Suprapubic skin (tissue), 4 donors: ENCODE results near the gene PRKACA. TPM values are rescaled to one million over a fixed set of nuclear protein-coding genes. Genes with fewer than 3 reads are reported as not detected.

Experiments
- DNase-seq, 2 donors: peaks; one replicate each; pipeline ENCODE4 v3.0.0-alpha.2; 2019; ENCODE audit warnings: low spot score in 2 of 2
- H3K27ac ChIP-seq: fragments of 200-600 bp; sonication (generic); one replicate; pipeline ENCODE4 v1.5.1; 2019
- H3K27me3 ChIP-seq: fragments of 200-600 bp; sonication (generic); one replicate; pipeline ENCODE4 v1.5.1; 2019
- H3K36me3 ChIP-seq: fragments of 200-600 bp; sonication (generic); one replicate; pipeline ENCODE4 v1.5.1; 2019
- H3K4me1 ChIP-seq: fragments of 200-600 bp; sonication (generic); one replicate; pipeline ENCODE4 v1.5.1; 2019
- H3K4me3 ChIP-seq: fragments of 200-600 bp; sonication (generic); one replicate; pipeline ENCODE4 v1.5.1; 2019; ENCODE audit warnings: mild to moderate bottlenecking
- H3K9me3 ChIP-seq: fragments of 200-600 bp; sonication (generic); one replicate; pipeline ENCODE4 v1.5.1; 2019
- EP300 ChIP-seq: sonication (generic); formaldehyde crosslinking; IDR thresholded peaks from one replicate; pipeline ENCODE4 v1.6.1; 2017; ENCODE audit warnings: antibody characterized with exemption
- POLR2A ChIP-seq, 2 donors: fragments of 450-650 bp; IDR thresholded peaks; one replicate each; pipeline ENCODE4 v1.6.1; 2017; ENCODE audit warnings: antibody characterized with exemption in 2 of 2, mild to moderate bottlenecking in 2 of 2, moderate library complexity in 2 of 2
- POLR2AphosphoS5 ChIP-seq, 3 donors: sonication (generic); formaldehyde crosslinking; IDR thresholded peaks; one replicate each; pipeline ENCODE4 v1.6.1; 2017; ENCODE audit warnings: antibody characterized with exemption in 3 of 3
- WGBS: methylation state at CpG from one replicate; pipeline ENCODE4 v1.1.5; 2018; 5-methylcytosine and 5-hydroxymethylcytosine counted together
- total RNA-seq, 4 donors: library from RNA; depleted of rRNA; stranded (reverse); fragments of >200 nt; gene quantifications; one replicate each; pipeline ENCODE4 v1.1.0, GENCODE V29; 2016
- TF ChIP-seq, protein P1 (sequence below), 2 donors: fragments of 200-600 bp in 1 of 2; fragments of 450-650 bp in 1 of 2; sonication (generic) in 1 of 2; IDR thresholded peaks; one replicate each; pipeline ENCODE4 v1.5.1; 2016 to 2019; ENCODE audit warnings: antibody characterized with exemption in 2 of 2, mild to moderate bottlenecking in 1 of 2, moderate library complexity in 1 of 2

Gene PRKACA
- total RNA-seq, 4 donors from 2014 or later, result 22.1 to 42.6 (median 31.2) TPM

DNA sequence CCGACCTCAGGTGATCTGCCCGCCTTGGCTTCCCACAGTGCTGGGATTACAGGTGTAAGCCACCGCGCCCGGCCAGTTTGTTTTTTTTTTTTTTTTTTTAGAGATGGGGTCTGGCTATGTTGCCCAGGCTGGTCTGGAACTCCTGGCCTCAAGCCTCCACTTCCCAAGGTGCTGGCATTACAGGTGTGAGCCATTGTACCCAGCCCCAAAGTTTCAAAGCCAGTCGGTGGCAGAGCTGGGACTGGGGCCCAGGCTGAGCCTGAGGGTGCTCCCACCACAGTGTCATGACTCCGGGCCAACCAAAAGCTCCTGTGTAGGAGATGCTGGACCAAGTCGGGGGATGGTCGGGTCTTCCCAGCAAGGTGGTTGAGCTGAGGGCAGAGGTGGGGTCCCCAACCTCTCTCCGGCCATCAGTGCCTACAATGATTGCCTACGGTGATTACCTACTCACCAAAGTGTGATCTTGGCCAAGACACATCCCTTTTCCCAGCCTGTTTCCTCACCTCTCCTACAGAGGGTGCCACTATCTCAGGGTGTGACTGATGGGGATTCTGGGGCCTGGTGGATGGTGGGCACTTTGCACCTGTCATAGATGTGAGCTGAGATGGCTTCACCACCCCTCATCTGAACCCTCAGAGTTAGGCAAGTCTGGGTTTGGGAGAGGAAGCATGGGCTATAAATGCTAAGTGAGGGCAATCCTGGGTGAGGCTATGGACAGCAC is 21.1 kb downstream of the PRKACA start:
- H3K4me3 ChIP-seq, result no peak overlapping the region
- no peak overlapping the region for H3K27ac ChIP-seq
- H3K27me3 ChIP-seq, result no peaks in the 10 kb centered on the region
- peaks cover 10% of the 10 kb centered on the region for H3K4me1 ChIP-seq
- no peaks in the 10 kb centered on the region for H3K9me3 ChIP-seq
- TF ChIP-seq POLR2A (IDR thresholded peaks at IDR 0.05) (no peak), EP300 (no peak), POLR2AphosphoS5 (IDR thresholded peaks at IDR 0.05) (no peak)
- TF ChIP-seq, protein P1, sequence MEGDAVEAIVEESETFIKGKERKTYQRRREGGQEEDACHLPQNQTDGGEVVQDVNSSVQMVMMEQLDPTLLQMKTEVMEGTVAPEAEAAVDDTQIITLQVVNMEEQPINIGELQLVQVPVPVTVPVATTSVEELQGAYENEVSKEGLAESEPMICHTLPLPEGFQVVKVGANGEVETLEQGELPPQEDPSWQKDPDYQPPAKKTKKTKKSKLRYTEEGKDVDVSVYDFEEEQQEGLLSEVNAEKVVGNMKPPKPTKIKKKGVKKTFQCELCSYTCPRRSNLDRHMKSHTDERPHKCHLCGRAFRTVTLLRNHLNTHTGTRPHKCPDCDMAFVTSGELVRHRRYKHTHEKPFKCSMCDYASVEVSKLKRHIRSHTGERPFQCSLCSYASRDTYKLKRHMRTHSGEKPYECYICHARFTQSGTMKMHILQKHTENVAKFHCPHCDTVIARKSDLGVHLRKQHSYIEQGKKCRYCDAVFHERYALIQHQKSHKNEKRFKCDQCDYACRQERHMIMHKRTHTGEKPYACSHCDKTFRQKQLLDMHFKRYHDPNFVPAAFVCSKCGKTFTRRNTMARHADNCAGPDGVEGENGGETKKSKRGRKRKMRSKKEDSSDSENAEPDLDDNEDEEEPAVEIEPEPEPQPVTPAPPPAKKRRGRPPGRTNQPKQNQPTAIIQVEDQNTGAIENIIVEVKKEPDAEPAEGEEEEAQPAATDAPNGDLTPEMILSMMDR (IDR thresholded peaks at IDR 0.05), result no peak
- H3K36me3 ChIP-seq, result peaks cover 37% of the 10 kb centered on the region
- 92% methylated on average over 8 of the region's 11 CpGs for WGBS
- no peak for DNase-seq

DNA sequence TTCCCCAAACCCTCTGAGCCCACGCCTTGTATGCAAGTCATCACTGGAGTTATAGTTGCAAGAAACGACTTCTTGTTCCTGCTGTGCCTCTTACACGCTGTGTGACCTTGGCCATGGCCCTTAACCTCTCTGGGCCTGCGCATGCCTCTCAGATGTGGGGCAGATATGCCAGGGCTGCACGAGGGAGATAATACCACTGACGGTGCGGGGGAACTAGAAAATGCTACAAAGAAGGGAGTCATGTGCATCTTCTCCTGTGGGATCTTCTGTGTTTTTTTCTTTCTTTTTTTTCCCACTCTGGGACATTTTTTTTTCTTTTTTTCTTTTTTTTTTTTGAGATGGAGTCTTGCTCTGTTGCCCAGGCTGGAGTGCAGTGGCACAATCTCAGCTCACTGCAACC is 22.7 kb downstream of the PRKACA start:
- no peaks in the 10 kb centered on the region for H3K9me3 ChIP-seq
- TF ChIP-seq, protein P1 (IDR thresholded peaks at IDR 0.05), result no peak
- TF ChIP-seq EP300, result no peak
- TF ChIP-seq POLR2A (IDR thresholded peaks at IDR 0.05), result no peak
- no peak for TF ChIP-seq POLR2AphosphoS5 (IDR thresholded peaks at IDR 0.05)
- no peak for DNase-seq
- H3K27ac ChIP-seq, result no peak overlapping the region
- peaks cover 21% of the 10 kb centered on the region for H3K36me3 ChIP-seq
- H3K27me3 ChIP-seq, result no peaks in the 10 kb centered on the region
- H3K4me3 ChIP-seq, result no peak overlapping the region
- WGBS, result 85% methylated on average over 7 of the region's 7 CpGs
- H3K4me1 ChIP-seq, result peaks cover 14% of the 10 kb centered on the region

DNA sequence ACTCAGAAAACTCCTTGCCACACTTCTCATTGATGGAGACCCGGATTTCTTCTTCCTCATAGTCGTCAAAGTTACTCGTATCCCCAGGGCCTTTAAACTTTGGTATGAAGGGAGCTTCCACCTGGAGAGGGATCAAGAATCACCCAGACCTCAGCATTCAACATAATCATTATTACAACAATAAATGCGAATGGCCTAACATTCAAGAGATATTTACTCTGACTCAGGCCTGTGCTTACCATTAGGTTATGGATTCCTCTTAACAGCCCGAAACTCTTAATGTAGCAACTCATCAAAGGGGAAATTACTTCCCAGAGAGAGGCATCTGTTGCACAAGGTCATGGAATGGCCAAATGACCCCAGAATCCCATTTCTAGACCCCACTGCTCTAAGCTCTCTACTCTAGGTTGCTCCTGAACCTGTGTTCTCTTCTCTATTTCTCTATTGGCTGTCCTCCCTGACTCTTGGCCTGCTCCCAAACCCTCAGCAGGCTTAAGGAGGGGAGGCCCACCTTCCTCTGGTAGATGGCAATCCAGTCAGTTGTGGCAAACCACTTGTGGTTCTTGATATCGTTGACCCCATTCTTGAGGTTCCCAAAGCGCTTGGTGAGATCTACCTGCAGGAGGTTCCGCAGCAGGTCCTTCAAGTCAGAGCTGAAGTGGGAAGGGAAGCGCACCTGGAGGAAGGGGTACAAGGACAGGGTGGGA is 24.3 kb downstream of the PRKACA start:
- Histone ChIP-seq H3K4me1 (peaks cover 23% of the 10 kb centered on the region), H3K27me3 (no peaks in the 10 kb centered on the region), H3K36me3 (peaks cover 21% of the 10 kb centered on the region), H3K9me3 (no peaks in the 10 kb centered on the region), H3K4me3 (no peak overlapping the region), H3K27ac (no peak overlapping the region)
- TF ChIP-seq, protein P1 (IDR thresholded peaks at IDR 0.05), result no peak
- TF ChIP-seq POLR2AphosphoS5 (IDR thresholded peaks at IDR 0.05) (no peak), POLR2A (IDR thresholded peaks at IDR 0.05) (no peak), EP300 (no peak)
- WGBS, result 99% methylated on average over 9 of the region's 9 CpGs
- no peak for DNase-seq

DNA sequence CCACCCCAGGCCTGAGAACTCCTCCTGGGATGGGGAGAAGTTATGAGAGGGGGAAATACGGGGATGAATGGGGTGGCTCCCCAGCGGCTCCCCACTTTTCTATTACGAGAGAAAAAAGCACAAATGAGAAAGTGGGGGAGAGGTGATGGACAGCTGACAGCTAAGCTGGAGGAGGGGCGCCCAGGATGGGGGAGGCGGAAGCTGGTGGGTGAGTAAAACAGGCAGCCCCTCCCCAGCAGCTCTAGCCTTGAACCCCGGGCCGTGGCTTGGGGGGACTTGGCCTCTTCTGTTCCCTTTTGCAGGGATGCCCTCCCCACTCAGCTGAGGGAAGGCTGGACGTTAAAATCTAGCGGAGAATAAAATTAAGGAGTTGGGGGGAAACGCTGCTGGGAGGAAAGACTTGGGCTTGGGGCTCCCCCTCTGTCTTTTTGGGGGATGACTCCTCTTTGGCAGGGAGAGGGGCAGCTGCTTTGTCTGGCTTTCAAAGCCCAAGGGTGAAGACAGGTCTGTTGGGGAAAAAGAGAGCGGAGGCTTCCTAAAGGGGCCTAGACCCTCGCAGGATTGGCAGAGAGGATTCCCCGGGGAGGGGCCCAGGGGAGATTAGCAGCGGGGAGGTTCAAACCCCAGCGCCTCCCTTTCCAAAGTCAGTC is 25.6 kb downstream of the PRKACA start:
- Histone ChIP-seq H3K27ac (peak overlapping the region; percentile 91), H3K4me1 (peaks cover 23% of the 10 kb centered on the region), H3K27me3 (no peaks in the 10 kb centered on the region), H3K4me3 (peak overlapping the region; percentile 92), H3K36me3 (peaks cover 15% of the 10 kb centered on the region), H3K9me3 (no peaks in the 10 kb centered on the region)
- 15% methylated on average over 15 of the region's 15 CpGs for WGBS
- TF ChIP-seq, protein P1 (IDR thresholded peaks at IDR 0.05), result no peak
- no peak for TF ChIP-seq EP300
- DNase-seq, result peak in 1 of 2 donors; percentile 66
